ENCODE data around the gene PRKCH. TPM values are rescaled to one million over a fixed set of nuclear protein-coding genes. Genes with fewer than 3 reads are reported as not detected.

PRKCH gene
- total and polyA plus RNA-seq, 4 donors, result 1.8 to 77.2 (median 33.6) TPM

DNA sequence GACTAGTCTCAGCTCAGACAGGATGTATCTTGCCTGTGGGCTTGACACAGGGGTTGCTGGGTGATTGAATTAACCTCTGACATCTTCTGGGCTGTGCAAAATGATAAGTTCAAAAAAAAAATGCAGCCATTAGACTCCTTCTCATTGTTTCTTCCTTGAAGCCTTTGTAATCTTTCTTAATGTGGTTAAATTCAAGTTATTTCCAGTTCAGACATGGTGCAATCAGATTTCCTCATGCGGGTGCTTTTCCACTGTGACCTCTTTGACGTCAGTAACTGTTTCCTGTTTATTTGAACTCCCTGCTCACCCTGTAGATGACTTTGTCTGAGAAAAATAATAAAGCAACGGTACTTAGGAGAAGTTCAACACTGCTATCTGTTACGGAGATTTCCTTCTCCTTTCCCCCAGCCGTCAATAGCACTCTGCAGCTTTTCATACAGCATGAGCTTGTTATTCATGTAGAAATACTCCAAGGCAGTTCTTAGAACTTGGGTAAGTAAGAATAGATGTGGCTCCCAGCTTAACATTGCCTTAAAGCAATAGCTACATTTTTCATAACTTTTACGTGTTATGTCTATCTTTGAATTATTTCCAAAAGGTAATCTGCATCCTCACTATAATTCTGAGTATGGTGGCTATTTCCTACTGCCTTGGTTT lies 155.5 kb downstream of the PRKCH start:
- Histone ChIP-seq H3K4me3 (ENCODE audit: low read length in 2 of 2) (no peak overlapping the region), H3K9me3 (ENCODE audit: control insufficient read depth, low read length) (no peaks in the 10 kb centered on the region), H3K36me3 (ENCODE audit: control insufficient read depth in 1 of 2, insufficient read depth in 2 of 2, low read length in 1 of 2) (no peaks in the 10 kb centered on the region), H3K27me3 (ENCODE audit: control insufficient read depth in 1 of 2, insufficient read depth in 2 of 2, low read length in 1 of 2) (no peaks in the 10 kb centered on the region), H3K4me1 (ENCODE audit: control insufficient read depth in 1 of 2, insufficient read depth in 2 of 2, low read length in 2 of 2) (peaks cover 0 to 3% of the 10 kb centered on the region in 2 donors), H3K27ac (ENCODE audit: low read depth in 1 of 2, low read length in 2 of 2) (peak overlapping the region; percentile 80 to 95)
- 3% methylated on average over 6 of the region's 6 CpGs for WGBS, 2 donors
- ATAC-seq (ENCODE audit: low FRiP score), result peak; percentile 84
- intact Hi-C loops (cut with DNase I), result loop anchor here (5.0 to 10.0 kb wide), 6 partner anchors 35 to 220 kb away; partner anchors contain the start of gene HIF1A (in 2 of the 2)
- DNase-seq, result no peak

DNA sequence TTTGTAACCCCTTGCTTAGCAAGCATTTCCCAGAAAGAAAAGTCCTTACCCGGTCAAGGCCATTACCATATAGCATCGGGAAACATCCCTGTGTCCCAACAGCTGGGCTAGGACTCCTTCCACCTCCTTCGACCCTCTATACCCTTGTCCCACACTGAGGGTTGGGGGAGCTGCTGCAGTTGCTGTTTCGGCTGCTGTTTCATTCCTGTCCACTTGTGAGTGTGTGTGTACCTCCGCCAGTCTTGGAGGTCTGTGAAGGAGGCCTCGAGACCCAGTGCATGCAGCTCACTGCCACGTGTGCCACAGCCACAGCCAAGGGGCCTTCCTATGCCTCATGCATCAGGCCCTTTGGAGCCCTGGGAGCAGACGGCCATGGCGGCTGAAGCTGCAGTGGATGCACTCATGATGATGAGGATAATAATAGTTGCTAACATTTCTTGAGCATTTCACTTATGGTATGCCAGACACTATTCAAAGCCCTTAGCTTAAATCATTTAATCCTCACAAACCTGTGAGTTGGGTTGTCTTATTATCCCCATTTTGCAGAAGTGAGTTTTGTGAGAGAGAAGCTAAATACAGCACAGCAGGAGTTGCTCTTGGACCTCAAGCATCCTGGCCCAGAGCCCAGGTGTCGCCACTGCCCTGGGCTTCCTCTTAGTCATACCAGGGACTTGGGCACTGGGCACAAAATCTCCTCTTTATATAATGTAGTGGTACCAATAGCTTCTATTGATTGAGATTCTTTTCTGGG lies 156.5 kb downstream of the PRKCH start:
- Histone ChIP-seq H3K27ac (ENCODE audit: low read depth in 1 of 2, low read length in 2 of 2) (peak overlapping the region in 1 of 2 donors; percentile 85), H3K9me3 (ENCODE audit: control insufficient read depth, low read length) (no peaks in the 10 kb centered on the region), H3K36me3 (ENCODE audit: control insufficient read depth in 1 of 2, insufficient read depth in 2 of 2, low read length in 1 of 2) (no peaks in the 10 kb centered on the region), H3K4me1 (ENCODE audit: control insufficient read depth in 1 of 2, insufficient read depth in 2 of 2, low read length in 2 of 2) (no peaks in the 10 kb centered on the region), H3K4me3 (ENCODE audit: low read length in 2 of 2) (no peak overlapping the region), H3K27me3 (ENCODE audit: control insufficient read depth in 1 of 2, insufficient read depth in 2 of 2, low read length in 1 of 2) (no peaks in the 10 kb centered on the region)
- 68 to 72% methylated on average over 10 of the region's 10 CpGs for WGBS, 2 donors
- peak; percentile 75 for ATAC-seq (ENCODE audit: low FRiP score)
- intact Hi-C loops (cut with DNase I), result loop anchor here (5.0 to 10.0 kb wide), 6 partner anchors 34 to 219 kb away; partner anchors contain the start of gene HIF1A (in 2 of the 2)
- peak; percentile 93 for DNase-seq

DNA sequence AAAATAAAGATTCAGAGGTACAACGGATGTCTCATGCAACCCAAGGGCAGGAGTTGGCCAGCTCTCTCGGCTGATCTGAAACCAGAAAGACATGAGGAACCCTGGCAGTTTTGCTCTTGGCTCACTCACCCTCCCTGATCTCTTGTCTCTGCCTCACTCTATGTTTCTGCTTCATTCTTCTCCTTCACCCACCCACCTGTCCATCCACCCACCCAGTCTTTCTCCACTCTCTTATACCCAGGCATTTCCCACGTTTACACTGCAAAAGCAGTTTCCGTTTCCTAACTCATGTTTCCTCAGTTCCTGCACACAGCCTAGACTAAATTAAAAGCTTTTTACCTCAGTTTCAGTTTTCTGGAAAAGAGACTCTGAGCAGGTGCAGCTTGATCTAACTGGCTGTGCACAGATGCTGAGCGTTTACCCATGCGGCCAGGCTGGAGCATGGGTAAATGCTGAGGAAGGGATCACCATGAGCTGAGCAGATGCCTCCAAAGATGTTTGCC lies 157.6 kb downstream of the PRKCH start:
- Histone ChIP-seq H3K27me3 (ENCODE audit: control insufficient read depth in 1 of 2, insufficient read depth in 2 of 2, low read length in 1 of 2) (no peaks in the 10 kb centered on the region), H3K4me3 (ENCODE audit: low read length in 2 of 2) (no peak overlapping the region), H3K27ac (ENCODE audit: low read depth in 1 of 2, low read length in 2 of 2) (no peak overlapping the region), H3K36me3 (ENCODE audit: control insufficient read depth in 1 of 2, insufficient read depth in 2 of 2, low read length in 1 of 2) (no peaks in the 10 kb centered on the region), H3K9me3 (ENCODE audit: control insufficient read depth, low read length) (no peaks in the 10 kb centered on the region), H3K4me1 (ENCODE audit: control insufficient read depth in 1 of 2, insufficient read depth in 2 of 2, low read length in 2 of 2) (no peaks in the 10 kb centered on the region)
- intact Hi-C loops (cut with DNase I), result loop anchor here (5.0 to 10.0 kb wide), 6 partner anchors 33 to 218 kb away; partner anchors contain the start of gene HIF1A (in 2 of the 2)
- WGBS, 2 donors, result 44 to 46% methylated on average over 6 of the region's 6 CpGs
- DNase-seq (no peak), ATAC-seq (ENCODE audit: low FRiP score) (no peak)

DNA sequence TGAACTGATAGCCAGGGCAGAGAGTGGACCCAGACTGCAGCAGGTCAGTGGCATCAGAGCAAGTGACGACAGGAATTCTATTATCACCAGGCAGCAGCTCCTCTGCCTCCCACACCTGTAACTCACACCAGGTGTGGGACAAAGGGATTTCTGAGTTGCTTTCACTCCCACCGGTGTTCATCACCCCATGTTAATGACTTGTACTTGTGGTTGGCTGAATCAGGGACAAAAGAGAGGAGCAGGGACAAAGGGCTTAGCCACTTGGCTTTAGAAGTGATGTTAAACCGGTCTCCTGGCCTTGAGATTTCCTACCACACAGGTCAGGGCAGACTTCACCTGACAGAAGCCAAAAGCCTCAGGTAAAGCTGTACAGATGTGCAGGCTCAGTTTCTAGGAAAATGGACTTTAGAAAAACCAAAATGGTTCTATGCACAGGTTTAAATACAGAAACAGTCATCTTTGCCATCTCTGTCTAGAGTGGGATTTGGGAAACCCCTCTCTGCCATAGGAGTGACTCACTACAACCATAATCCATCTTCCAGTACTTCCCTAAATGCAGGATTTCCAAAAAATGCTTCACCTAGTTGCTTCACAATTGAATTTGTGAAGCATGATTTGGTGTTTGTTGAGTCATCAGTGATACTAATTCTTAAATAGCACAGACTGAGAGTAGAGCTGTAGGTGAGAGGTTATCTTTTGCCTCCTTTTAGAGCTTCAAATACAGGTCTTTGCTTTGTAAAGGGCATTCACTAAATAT lies 158.5 kb downstream of the PRKCH start:
- Histone ChIP-seq H3K9me3 (ENCODE audit: control insufficient read depth, low read length) (no peaks in the 10 kb centered on the region), H3K27ac (ENCODE audit: low read depth in 1 of 2, low read length in 2 of 2) (no peak overlapping the region), H3K4me1 (ENCODE audit: control insufficient read depth in 1 of 2, insufficient read depth in 2 of 2, low read length in 2 of 2) (no peaks in the 10 kb centered on the region), H3K27me3 (ENCODE audit: control insufficient read depth in 1 of 2, insufficient read depth in 2 of 2, low read length in 1 of 2) (no peaks in the 10 kb centered on the region), H3K4me3 (ENCODE audit: low read length in 2 of 2) (no peak overlapping the region), H3K36me3 (ENCODE audit: control insufficient read depth in 1 of 2, insufficient read depth in 2 of 2, low read length in 1 of 2) (no peaks in the 10 kb centered on the region)
- intact Hi-C loops (cut with DNase I), result loop anchor here (5.0 to 10.0 kb wide), 6 partner anchors 32 to 217 kb away; partner anchors contain the start of gene HIF1A (in 2 of the 2)
- no peak for DNase-seq
- WGBS, 2 donors, result 95 to 98% methylated on average over 3 of the region's 3 CpGs
- ATAC-seq (ENCODE audit: low FRiP score), result no peak

DNA sequence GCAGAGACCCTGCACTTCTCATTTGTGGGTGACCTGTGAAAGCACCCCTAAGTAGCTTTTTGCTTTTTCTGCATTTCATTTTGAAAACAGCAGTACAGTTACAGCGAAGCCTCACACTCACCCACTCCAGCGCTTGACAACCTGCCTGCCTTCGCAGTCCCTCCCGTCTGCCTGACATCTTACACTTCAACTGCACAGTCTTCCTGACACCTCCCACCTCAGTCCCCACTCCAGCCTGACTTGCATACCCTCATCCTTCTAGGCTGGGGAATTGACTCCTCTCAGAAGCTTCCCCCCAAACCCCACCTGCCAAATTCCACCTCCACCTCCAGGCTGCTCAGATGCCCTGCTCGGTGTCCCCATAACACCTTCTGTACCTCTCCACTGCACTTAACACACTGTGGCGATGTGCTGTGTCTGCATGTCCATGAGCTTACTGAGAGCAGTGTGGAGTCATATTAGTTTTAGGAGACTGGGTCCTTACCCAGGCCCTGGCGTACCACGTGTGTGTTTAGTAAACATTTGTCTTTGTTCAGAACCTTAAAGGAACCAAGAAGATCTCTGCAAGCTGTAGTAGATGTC lies 159.4 kb downstream of the PRKCH start:
- intact Hi-C loops (cut with DNase I), result no loop called here

DNA sequence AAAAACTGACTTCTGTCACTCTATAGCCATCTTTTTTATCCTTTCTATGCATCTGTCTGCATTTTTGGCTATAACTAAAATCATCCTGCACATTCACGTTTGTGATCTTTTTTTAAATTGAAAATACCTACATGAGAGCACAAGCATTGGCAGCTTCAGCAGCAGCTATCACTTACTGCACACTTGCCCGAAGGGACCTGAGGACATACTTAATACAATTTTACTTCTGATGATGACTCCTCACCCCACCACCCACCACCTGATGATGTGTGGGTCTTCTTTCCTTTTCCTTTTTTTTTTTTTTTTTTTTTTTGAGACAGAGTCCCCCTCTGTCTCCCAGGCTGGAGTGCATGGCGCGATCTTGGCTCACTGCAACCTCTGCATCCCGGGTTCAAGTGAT lies 160.3 kb downstream of the PRKCH start:
- Histone ChIP-seq H3K4me3 (ENCODE audit: low read length in 2 of 2) (no peak overlapping the region), H3K4me1 (ENCODE audit: control insufficient read depth in 1 of 2, insufficient read depth in 2 of 2, low read length in 2 of 2) (no peaks in the 10 kb centered on the region), H3K36me3 (ENCODE audit: control insufficient read depth in 1 of 2, insufficient read depth in 2 of 2, low read length in 1 of 2) (no peaks in the 10 kb centered on the region), H3K9me3 (ENCODE audit: control insufficient read depth, low read length) (no peaks in the 10 kb centered on the region), H3K27me3 (ENCODE audit: control insufficient read depth in 1 of 2, insufficient read depth in 2 of 2, low read length in 1 of 2) (no peaks in the 10 kb centered on the region), H3K27ac (ENCODE audit: low read depth in 1 of 2, low read length in 2 of 2) (no peak overlapping the region)
- intact Hi-C loops (cut with DNase I), result no loop called here
- 91 to 92% methylated on average over 5 of the region's 5 CpGs for WGBS, 2 donors
- no peak for ATAC-seq (ENCODE audit: low FRiP score)
- DNase-seq, result no peak

More for the DNA sequence above, 159.4 kb downstream of the PRKCH start:
- no peaks in the 10 kb centered on the region for H3K4me1 ChIP-seq (ENCODE audit: control insufficient read depth in 1 of 2, insufficient read depth in 2 of 2, low read length in 2 of 2)
- WGBS, 2 donors, result 92 to 93% methylated on average over 8 of the region's 8 CpGs
- DNase-seq, result no peak
- no peak for ATAC-seq (ENCODE audit: low FRiP score)
- H3K27ac ChIP-seq (ENCODE audit: low read depth in 1 of 2, low read length in 2 of 2), result no peak overlapping the region
- no peak overlapping the region for H3K4me3 ChIP-seq (ENCODE audit: low read length in 2 of 2)
- H3K27me3 ChIP-seq (ENCODE audit: control insufficient read depth in 1 of 2, insufficient read depth in 2 of 2, low read length in 1 of 2), result no peaks in the 10 kb centered on the region
- no peaks in the 10 kb centered on the region for H3K36me3 ChIP-seq (ENCODE audit: control insufficient read depth in 1 of 2, insufficient read depth in 2 of 2, low read length in 1 of 2)
- no peaks in the 10 kb centered on the region for H3K9me3 ChIP-seq (ENCODE audit: control insufficient read depth, low read length)

DNA sequence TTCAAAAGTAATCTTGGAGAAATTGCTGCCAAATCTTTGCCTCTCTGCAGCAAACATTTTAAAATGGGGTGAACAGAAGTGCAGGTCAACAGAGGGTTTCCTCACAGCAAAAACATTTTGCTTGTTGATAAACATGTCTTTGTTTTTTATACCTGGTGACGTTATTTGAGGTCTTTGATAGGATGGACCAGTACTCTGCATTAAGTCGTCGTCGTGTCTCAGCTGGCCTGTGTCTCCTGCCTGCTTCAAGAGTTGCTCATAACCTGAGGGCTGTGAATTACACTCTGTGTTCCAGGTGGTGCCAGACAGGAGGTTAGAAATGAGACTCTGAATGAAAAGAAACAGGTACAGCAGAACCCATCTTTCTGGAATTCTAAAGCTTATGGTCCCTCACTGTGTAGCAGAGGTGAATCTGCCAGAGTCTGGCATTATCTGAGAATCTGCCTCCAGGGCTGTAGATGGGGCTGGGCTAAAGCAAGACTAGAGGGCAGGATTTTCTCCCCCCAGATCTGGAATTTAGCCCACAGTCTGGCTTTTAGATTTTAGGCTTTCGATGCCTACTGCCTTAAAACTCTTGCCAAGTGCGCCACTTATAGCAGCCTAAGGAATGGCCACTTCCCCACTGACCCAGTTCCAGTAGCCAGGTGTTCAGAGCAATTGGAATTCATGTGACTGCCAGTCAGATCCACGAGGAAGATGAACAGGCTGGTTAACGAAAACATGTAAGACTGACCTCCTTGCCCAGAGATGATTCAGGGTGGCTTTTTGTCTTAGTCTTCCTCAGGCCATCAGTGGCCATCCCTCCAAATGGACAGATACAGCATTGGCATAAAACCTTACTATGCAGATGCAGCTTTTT lies 161.2 kb downstream of the PRKCH start:
- DNase-seq (no peak), ATAC-seq (ENCODE audit: low FRiP score) (no peak)
- no peak overlapping the region for H3K4me3 ChIP-seq (ENCODE audit: low read length in 2 of 2)
- H3K27me3 ChIP-seq (ENCODE audit: control insufficient read depth in 1 of 2, insufficient read depth in 2 of 2, low read length in 1 of 2), result no peaks in the 10 kb centered on the region
- H3K27ac ChIP-seq (ENCODE audit: low read depth in 1 of 2, low read length in 2 of 2), result no peak overlapping the region
- H3K9me3 ChIP-seq (ENCODE audit: control insufficient read depth, low read length), result no peaks in the 10 kb centered on the region
- H3K4me1 ChIP-seq (ENCODE audit: control insufficient read depth in 1 of 2, insufficient read depth in 2 of 2, low read length in 2 of 2), result no peaks in the 10 kb centered on the region
- 88 to 90% methylated on average over 8 of the region's 8 CpGs for WGBS, 2 donors
- intact Hi-C loops (cut with DNase I), result no loop called here
- no peaks in the 10 kb centered on the region for H3K36me3 ChIP-seq (ENCODE audit: control insufficient read depth in 1 of 2, insufficient read depth in 2 of 2, low read length in 1 of 2)
